Adipocyte (in vitro differentiated cells): ENCODE measurements around the gene VANGL2.

Experiments used
- DNase-seq: peaks from one replicate; pipeline ENCODE4 v3.0.0-alpha.2; 2015; ENCODE audit warnings: low read depth
- H3K27me3 ChIP-seq: replicated peaks from 2 replicates; pipeline ENCODE4 v1.7.0; 2013; ENCODE audit warnings: mild to moderate bottlenecking, low read length, moderate library complexity; ENCODE audit not compliant: control insufficient read depth, insufficient read depth
- H3K36me3 ChIP-seq: 2 replicates; pipeline ENCODE4 v1.7.0; 2013; ENCODE audit warnings: low read length, mild to moderate bottlenecking, moderate library complexity; ENCODE audit not compliant: control insufficient read depth, insufficient read depth, severe bottlenecking
- H3K4me1 ChIP-seq: 2 replicates; pipeline ENCODE4 v1.7.0; 2013; ENCODE audit warnings: mild to moderate bottlenecking, low read length, moderate library complexity; ENCODE audit not compliant: control insufficient read depth, insufficient read depth
- H3K4me3 ChIP-seq: 2 replicates; pipeline ENCODE4 v1.7.0; 2013; ENCODE audit warnings: mild to moderate bottlenecking, low read length, moderate library complexity
- H3K9ac ChIP-seq: 2 replicates; pipeline ENCODE4 v1.7.0; 2013; ENCODE audit warnings: mild to moderate bottlenecking, low read length, moderate library complexity
- H3K9me3 ChIP-seq: 2 replicates; pipeline ENCODE4 v1.7.0; 2013; ENCODE audit warnings: mild to moderate bottlenecking, low read length, moderate library complexity; ENCODE audit not compliant: control insufficient read depth

VANGL2 gene

DNA sequence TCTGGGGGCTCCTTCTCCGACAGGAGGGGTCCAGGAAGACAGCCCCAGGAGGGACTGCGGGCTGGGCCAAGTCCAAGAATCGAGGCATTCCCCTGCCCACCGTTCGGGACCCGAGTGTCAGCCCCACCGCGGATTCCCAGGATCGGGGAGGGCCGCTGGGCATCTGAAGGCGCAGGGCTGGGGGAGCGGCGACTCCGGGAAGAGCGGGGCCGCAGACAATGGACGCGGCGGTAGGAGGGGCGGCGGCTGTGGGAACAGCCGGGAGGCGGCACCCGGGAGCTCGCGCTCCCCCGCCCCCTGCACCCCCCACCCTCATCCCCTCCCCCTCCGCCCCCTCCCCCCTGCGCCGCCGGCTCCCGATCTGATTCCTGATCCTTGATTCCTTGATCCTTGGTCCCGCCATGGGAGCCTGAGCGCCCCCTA lies at the start of gene VANGL2:
Gene VANGL2 (plus strand): TSS at position 342 of the 423 bp plus-strand sequence. CDS start 15,274 bp downstream, outside the sequence.
- Histone ChIP-seq H3K27me3 (peaks cover 70% of the 10 kb centered on the region), H3K9me3 (no peaks in the 10 kb centered on the region), H3K9ac (no peak within 1 kb of the TSS), H3K4me3 (peak within 1 kb of the TSS; percentile 47), H3K4me1 (no peaks in the 10 kb centered on the region), H3K36me3 (no peaks in the 10 kb centered on the region)
- DNase-seq, result peak; percentile 81

- Histone ChIP-seq H3K36me3 (peaks cover 98% of the 10 kb centered on the region), H3K9me3 (no peaks in the 10 kb centered on the region), H3K4me1 (peaks cover 25% of the 10 kb centered on the region), H3K4me3 (no peak overlapping the region), H3K27me3 (no peaks in the 10 kb centered on the region), H3K9ac (no peak overlapping the region)
- DNase-seq, result no peak
Measured at GRCh38 chr1:160351629-160352028, 48.7 kb upstream of the VANGL2 start.

GRCh38 chr1:160352555-160352954 lies 47.8 kb upstream of the VANGL2 start:
- no peaks in the 10 kb centered on the region for H3K27me3 ChIP-seq
- H3K36me3 ChIP-seq, result peaks cover 93% of the 10 kb centered on the region
- no peak overlapping the region for H3K4me3 ChIP-seq
- no peak for DNase-seq
- H3K4me1 ChIP-seq, result peaks cover 32% of the 10 kb centered on the region
- H3K9ac ChIP-seq, result no peak overlapping the region
- no peaks in the 10 kb centered on the region for H3K9me3 ChIP-seq

GRCh38 chr1:160353223-160353622 lies 47.1 kb upstream of the VANGL2 start:
- DNase-seq, result peak; percentile 9
- peaks cover 39% of the 10 kb centered on the region for H3K4me1 ChIP-seq
- H3K27me3 ChIP-seq, result no peaks in the 10 kb centered on the region
- no peaks in the 10 kb centered on the region for H3K9me3 ChIP-seq
- H3K36me3 ChIP-seq, result peaks cover 91% of the 10 kb centered on the region
- H3K9ac ChIP-seq, result no peak overlapping the region
- no peak overlapping the region for H3K4me3 ChIP-seq

GRCh38 chr1:160354388-160354985 lies 45.9 kb upstream of the VANGL2 start:
- Histone ChIP-seq H3K36me3 (peaks cover 86% of the 10 kb centered on the region), H3K9me3 (no peaks in the 10 kb centered on the region), H3K9ac (no peak overlapping the region), H3K4me3 (no peak overlapping the region), H3K27me3 (no peaks in the 10 kb centered on the region), H3K4me1 (peaks cover 46% of the 10 kb centered on the region)
- DNase-seq, result peak; percentile 20

DNA sequence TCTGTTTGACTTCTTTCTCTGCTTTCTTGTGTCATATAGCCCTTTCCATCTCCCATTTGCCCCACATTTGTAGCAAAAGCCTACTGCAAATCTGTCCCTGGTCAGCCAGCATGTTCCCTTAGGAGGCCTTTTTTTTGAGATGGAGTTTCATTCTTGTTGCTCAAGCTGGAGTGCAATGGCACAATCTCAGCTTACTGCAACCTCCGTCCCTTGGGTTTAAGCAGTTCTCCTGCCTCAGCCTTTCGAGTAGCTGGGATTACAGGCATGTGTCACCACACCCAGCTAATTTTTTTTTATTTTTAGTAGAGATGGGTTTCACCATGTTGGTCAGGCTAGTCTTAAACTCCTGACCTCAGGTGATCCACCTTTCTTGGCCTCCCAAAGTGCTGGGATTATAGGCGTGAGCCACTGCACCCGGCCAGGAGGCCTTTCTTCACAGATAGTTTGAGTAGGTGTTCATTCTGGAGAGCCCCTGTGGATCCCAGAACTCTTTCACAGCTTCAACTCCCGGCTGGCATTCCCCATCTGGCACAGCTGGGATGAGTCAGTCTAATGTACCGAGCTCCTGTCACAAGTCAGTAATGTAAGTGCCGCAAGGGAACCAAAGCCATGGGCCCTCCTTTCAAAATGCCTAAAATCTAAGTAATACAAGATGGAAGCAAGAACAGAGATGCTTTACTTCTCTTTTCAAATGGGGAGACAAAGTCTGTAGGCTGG lies 42.9 kb upstream of the VANGL2 start:
- Histone ChIP-seq H3K9ac (peak overlapping the region; percentile 54), H3K9me3 (no peaks in the 10 kb centered on the region), H3K4me1 (peaks cover 69% of the 10 kb centered on the region), H3K36me3 (peaks cover 67% of the 10 kb centered on the region), H3K4me3 (no peak overlapping the region), H3K27me3 (no peaks in the 10 kb centered on the region)
- no peak for DNase-seq

GRCh38 chr1:160358073-160358472 lies 42.3 kb upstream of the VANGL2 start:
- Histone ChIP-seq H3K27me3 (no peaks in the 10 kb centered on the region), H3K9ac (peak overlapping the region; percentile 17)

DNA sequence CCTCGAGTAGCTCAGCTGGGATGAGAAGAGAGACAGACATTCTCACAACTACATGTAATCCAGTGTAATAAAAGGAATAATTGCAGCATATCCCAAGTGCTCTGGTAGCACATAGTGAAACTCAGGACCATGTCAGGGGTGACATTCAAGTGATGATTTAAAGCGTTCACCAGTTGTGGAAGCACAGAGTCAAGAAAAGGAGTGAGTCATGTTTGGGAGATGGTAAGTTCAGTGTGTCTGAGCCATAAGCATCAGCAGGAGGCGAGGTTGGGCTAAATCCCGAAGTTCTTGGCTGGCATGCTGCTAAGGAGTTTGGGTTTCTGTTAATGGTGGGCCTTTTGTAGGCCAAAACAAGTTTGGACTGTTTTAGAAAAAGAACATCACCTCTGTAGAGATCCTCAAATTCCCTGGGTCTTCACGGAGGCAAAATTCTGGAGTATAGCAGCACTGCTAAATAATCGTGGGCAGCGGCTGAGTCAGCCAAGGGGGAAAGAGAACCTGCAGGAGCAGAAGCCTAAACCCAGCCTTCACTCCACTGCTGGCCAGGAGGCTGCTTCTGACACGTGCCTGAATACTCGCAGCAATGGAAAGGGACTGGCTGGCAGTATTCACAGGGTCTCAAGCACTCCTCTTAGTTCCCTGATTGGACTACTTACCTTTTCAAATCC lies 40.7 kb upstream of the VANGL2 start:
- H3K36me3 ChIP-seq, result peaks cover 45% of the 10 kb centered on the region
- no peaks in the 10 kb centered on the region for H3K9me3 ChIP-seq
- no peaks in the 10 kb centered on the region for H3K27me3 ChIP-seq
- DNase-seq, result no peak
- H3K9ac ChIP-seq, result peak overlapping the region; percentile 44
- H3K4me3 ChIP-seq, result no peak overlapping the region
- peaks cover 77% of the 10 kb centered on the region for H3K4me1 ChIP-seq

More at GRCh38 chr1:160358073-160358472, 42.3 kb upstream of the VANGL2 start:
- Histone ChIP-seq H3K4me1 (peaks cover 74% of the 10 kb centered on the region), H3K9me3 (no peaks in the 10 kb centered on the region), H3K4me3 (no peak overlapping the region), H3K36me3 (peaks cover 61% of the 10 kb centered on the region)
- DNase-seq, result no peak

DNA sequence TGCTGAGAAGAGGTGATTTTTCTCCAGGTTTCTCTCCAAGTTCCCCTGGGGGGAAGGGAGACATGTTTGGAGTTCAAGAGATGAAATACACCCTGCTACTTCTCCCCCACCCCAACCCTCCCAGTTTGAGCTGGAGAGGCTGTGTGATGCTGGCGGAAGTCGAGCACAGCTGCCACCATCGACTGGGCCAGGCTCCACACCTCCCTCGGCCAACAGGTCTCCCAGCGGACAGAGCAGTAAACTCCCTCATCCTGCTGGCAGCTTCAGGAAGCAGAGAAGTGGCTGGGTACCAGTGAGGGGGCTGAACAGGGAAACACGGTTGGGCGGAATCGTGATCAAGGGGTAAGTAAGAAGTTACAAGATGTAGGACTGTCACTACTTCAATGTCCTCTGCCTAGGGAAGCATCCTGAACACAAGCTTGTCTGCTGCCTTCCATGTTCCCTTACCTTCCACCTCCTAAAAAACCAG lies 40.1 kb upstream of the VANGL2 start:
- H3K36me3 ChIP-seq, result peaks cover 39% of the 10 kb centered on the region
- H3K4me3 ChIP-seq, result no peak overlapping the region
- DNase-seq, result no peak

GRCh38 chr1:160361199-160361598 lies 39.2 kb upstream of the VANGL2 start:
- DNase-seq, result no peak
- Histone ChIP-seq H3K9me3 (no peaks in the 10 kb centered on the region), H3K4me1 (peaks cover 62% of the 10 kb centered on the region), H3K9ac (peak overlapping the region; percentile 50), H3K36me3 (peaks cover 30% of the 10 kb centered on the region), H3K4me3 (no peak overlapping the region), H3K27me3 (no peaks in the 10 kb centered on the region)

More for the DNA sequence above, 40.1 kb upstream of the VANGL2 start:
- Histone ChIP-seq H3K4me1 (peaks cover 71% of the 10 kb centered on the region), H3K9ac (peak overlapping the region; percentile 44), H3K9me3 (no peaks in the 10 kb centered on the region), H3K27me3 (no peaks in the 10 kb centered on the region)

- Histone ChIP-seq H3K36me3 (peaks cover 24% of the 10 kb centered on the region), H3K4me3 (no peak overlapping the region), H3K4me1 (peaks cover 56% of the 10 kb centered on the region), H3K27me3 (no peaks in the 10 kb centered on the region), H3K9ac (peak overlapping the region; percentile 50), H3K9me3 (no peaks in the 10 kb centered on the region)
- DNase-seq, result no peak
Measured at GRCh38 chr1:160361814-160362167, 38.6 kb upstream of the VANGL2 start.
